Measurements from ENCODE around the gene HID1. TPM values are rescaled to one million over a fixed set of nuclear protein-coding genes. Genes with fewer than 3 reads are reported as not detected.
"Not testable (repeated sequence)": the region's sequence is repeated elsewhere in the genome, so short reads cannot be mapped to it uniquely, and the experiment has no call there.

Gene HID1
- total RNA-seq, 1 donor from 2014 or later, result 5.5 TPM

GRCh38 chr17:74987418-74987908 is 14.9 kb upstream of the HID1 start, which contains the start of gene CDR2L:
Gene CDR2L, plus strand, starts transcription at chr17:74987632. Its CDS starts 412 bp downstream, at chr17:74988044.
- DNase-seq (ENCODE audit: low read depth) (peak; percentile 82), FAIRE-seq (no peak)
- TF ChIP-seq CTCF (IDR thresholded peaks at IDR 0.05; ENCODE audit: insufficient read depth, low read length, severe bottlenecking), result no peak
- Histone ChIP-seq H3K27me3 (ENCODE audit: control insufficient read depth, insufficient read depth, low read length) (no peaks in the 10 kb centered on the region), H3K4me3 (ENCODE audit: low read depth, low read length) (peak within 1 kb of the TSS; percentile 66), H3K36me3 (ENCODE audit: control insufficient read depth, insufficient read depth, low read length) (no peaks in the 10 kb centered on the region)

- no peak for DNase-seq (ENCODE audit: low read depth)
- no peak for FAIRE-seq
- H3K36me3 ChIP-seq (ENCODE audit: control insufficient read depth, insufficient read depth, low read length), result no peaks in the 10 kb centered on the region
- no peak overlapping the region for H3K4me3 ChIP-seq (ENCODE audit: low read depth, low read length)
- TF ChIP-seq CTCF (IDR thresholded peaks at IDR 0.05; ENCODE audit: insufficient read depth, low read length, severe bottlenecking), result no peak
- H3K27me3 ChIP-seq (ENCODE audit: control insufficient read depth, insufficient read depth, low read length), result no peaks in the 10 kb centered on the region
Observed at GRCh38 chr17:74986206-74986576, 13.6 kb upstream of the HID1 start.

- not testable (repeated sequence) for DNase-seq (ENCODE audit: low read depth); FAIRE-seq; H3K36me3 ChIP-seq (ENCODE audit: control insufficient read depth, insufficient read depth, low read length); H3K27me3 ChIP-seq (ENCODE audit: control insufficient read depth, insufficient read depth, low read length)
- peak overlapping the region; percentile 80 for H3K4me3 ChIP-seq (ENCODE audit: low read depth, low read length)
Observed at GRCh38 chr17:74982663-74983313, 10.2 kb upstream of the HID1 start.

GRCh38 chr17:74981979-74982662 is 9.6 kb upstream of the HID1 start:
- H3K4me3 ChIP-seq (ENCODE audit: low read depth, low read length), result peak overlapping the region; percentile 80
- no peak for DNase-seq (ENCODE audit: low read depth)
- no peak for TF ChIP-seq CTCF (IDR thresholded peaks at IDR 0.05; ENCODE audit: insufficient read depth, low read length, severe bottlenecking)
- no peaks in the 10 kb centered on the region for H3K36me3 ChIP-seq (ENCODE audit: control insufficient read depth, insufficient read depth, low read length)
- FAIRE-seq, result no peak
- H3K27me3 ChIP-seq (ENCODE audit: control insufficient read depth, insufficient read depth, low read length), result no peaks in the 10 kb centered on the region

- no peak for DNase-seq (ENCODE audit: low read depth)
- TF ChIP-seq CTCF (IDR thresholded peaks at IDR 0.05; ENCODE audit: insufficient read depth, low read length, severe bottlenecking), result no peak
- no peaks in the 10 kb centered on the region for H3K36me3 ChIP-seq (ENCODE audit: control insufficient read depth, insufficient read depth, low read length)
- FAIRE-seq, result peak; percentile 52
- peak overlapping the region; percentile 80 for H3K4me3 ChIP-seq (ENCODE audit: low read depth, low read length)
- no peaks in the 10 kb centered on the region for H3K27me3 ChIP-seq (ENCODE audit: control insufficient read depth, insufficient read depth, low read length)
Observed at GRCh38 chr17:74981318-74981978, 8.9 kb upstream of the HID1 start.
